ENCODE measurements around the gene TBC1D21.

TBC1D21 gene

GRCh38 chr15:73856458-73857192 is 16.7 kb upstream of the TBC1D21 start:
- no peak for DNase-seq (ENCODE audit: low read depth)
- no peak overlapping the region for H3K4me3 ChIP-seq (ENCODE audit: control insufficient read depth, low read depth, low read length)
- TF ChIP-seq CTCF (IDR thresholded peaks at IDR 0.05; ENCODE audit: control insufficient read depth, insufficient read depth, low read depth, low read length, missing control alignments) = no peak

GRCh38 chr15:73857193-73857920 is 16.0 kb upstream of the TBC1D21 start:
- no peak for TF ChIP-seq CTCF (IDR thresholded peaks at IDR 0.05; ENCODE audit: control insufficient read depth, insufficient read depth, low read depth, low read length, missing control alignments)
- H3K4me3 ChIP-seq (ENCODE audit: control insufficient read depth, low read depth, low read length) = no peak overlapping the region
- DNase-seq (ENCODE audit: low read depth) = no peak

GRCh38 chr15:73858062-73858461 is 15.3 kb upstream of the TBC1D21 start:
- no peak for DNase-seq (ENCODE audit: low read depth)
- no peak for TF ChIP-seq CTCF (IDR thresholded peaks at IDR 0.05; ENCODE audit: control insufficient read depth, insufficient read depth, low read depth, low read length, missing control alignments)
- H3K4me3 ChIP-seq (ENCODE audit: control insufficient read depth, low read depth, low read length) = no peak overlapping the region

- TF ChIP-seq CTCF (IDR thresholded peaks at IDR 0.05; ENCODE audit: control insufficient read depth, insufficient read depth, low read depth, low read length, missing control alignments) = no peak
- DNase-seq (ENCODE audit: low read depth) = no peak
Measured at GRCh38 chr15:73862276-73862675, 11.1 kb upstream of the TBC1D21 start.

GRCh38 chr15:73865379-73865778 is 8.0 kb upstream of the TBC1D21 start:
- no peak for DNase-seq (ENCODE audit: low read depth)
- no peak for TF ChIP-seq CTCF (IDR thresholded peaks at IDR 0.05; ENCODE audit: control insufficient read depth, insufficient read depth, low read depth, low read length, missing control alignments)
- no peak overlapping the region for H3K4me3 ChIP-seq (ENCODE audit: control insufficient read depth, low read depth, low read length)

More at GRCh38 chr15:73862276-73862675, 11.1 kb upstream of the TBC1D21 start:
- H3K4me3 ChIP-seq (ENCODE audit: control insufficient read depth, low read depth, low read length) = no peak overlapping the region

- no peak overlapping the region for H3K4me3 ChIP-seq (ENCODE audit: control insufficient read depth, low read depth, low read length)
- TF ChIP-seq CTCF (IDR thresholded peaks at IDR 0.05; ENCODE audit: control insufficient read depth, insufficient read depth, low read depth, low read length, missing control alignments) = no peak
- no peak for DNase-seq (ENCODE audit: low read depth)
Measured at GRCh38 chr15:73865904-73866303, 7.5 kb upstream of the TBC1D21 start.

All from AG09309 (cell line).